NK-92 (cell line): ENCODE measurements around the gene RNF113B.

Experiments used
- DNase-seq: peaks from one replicate; lab custom pipeline; 2025; ENCODE audit not compliant: unreplicated experiment; lab: John Stamatoyannopoulos, UW

The RNF113B gene

DNA sequence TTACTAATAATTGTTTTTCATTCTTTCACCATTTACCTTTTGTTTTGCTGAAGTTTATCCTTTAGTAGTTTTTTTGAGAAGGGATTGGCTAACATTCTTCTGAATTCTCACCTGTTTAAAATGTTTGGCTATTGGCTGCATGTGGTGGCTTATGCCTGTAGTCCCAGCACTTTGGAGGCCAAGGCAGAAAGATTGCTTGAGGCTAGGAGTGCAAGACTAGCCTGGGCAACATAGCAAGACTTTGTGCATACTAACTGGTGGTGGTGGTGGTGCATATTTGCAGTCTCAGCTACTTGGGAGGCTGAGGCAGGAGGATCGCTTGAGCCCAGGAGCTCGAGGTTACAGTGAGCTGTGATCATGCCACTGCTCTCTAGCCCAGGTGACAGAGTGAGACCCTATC is 27.5 kb upstream of the RNF113B start:
- no peak for DNase-seq

DNA sequence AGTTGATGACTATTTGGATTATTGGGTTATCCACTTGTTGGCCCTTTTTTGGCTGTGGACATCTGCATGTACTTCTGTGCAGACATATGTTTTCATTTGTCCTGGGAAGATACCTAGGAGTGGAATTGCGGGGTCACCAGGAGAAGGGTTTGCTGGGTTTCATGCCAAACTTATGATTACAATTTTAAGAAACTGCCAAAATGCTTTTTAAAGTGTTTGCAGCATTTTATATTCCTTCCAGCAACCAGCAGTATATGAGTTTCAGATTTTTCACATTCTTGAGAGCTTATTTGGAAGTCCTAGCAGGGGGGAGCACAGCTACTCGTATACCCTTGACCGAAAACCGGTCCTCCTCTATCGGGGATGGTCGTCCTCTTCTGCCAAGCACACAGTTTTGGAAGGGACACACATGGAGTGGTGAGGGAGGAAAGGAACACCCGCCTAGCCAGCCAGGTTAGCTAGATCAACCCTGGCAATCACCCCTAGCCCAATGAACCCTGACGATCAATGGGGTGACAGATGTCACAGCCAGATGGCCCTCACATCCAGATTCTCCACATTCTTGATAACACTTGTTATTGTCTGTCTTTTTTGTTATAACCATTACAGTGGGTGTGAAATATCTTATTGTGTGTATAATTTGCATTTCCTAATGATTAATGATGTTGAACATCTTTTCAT is 26.7 kb upstream of the RNF113B start:
- DNase-seq: no peak

DNA sequence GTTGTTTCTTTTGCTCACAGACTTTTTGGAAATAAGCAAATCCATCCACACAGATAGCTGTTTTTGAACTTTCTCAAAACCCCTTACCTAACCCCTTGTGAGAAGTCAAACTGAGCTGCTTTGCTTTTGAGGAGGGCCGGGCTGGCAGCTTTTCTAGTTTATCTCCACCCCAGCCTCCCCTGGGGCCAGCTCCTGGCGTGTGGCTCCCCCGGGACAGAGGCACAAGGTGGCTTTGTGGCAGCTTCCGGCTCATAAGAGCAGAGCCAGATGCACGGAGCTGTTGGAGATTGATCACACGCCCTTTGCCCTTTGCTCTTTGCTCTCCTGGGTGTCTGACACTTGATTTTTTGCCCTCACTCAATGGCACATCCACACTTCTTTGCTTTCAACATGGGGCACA is 24.9 kb upstream of the RNF113B start:
- no peak for DNase-seq

DNA sequence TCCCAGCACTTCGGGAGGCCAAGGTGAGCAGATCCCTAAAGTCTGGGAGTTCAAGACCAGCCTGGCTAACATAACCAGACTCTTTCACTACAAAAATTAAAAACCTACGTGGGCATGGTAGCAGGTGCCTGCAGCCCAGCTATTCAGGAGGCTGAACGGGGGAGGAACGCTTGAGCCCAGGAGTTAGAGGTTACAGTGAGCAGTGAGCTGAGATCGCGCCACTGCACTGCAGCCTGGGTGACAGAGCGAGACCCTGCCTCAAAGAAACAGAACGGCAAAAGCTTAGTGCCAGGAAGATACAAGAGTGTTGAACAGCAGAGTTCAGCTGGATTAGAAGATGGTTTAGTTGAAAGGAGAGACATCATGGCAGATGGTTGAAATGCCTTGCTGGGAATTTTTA is 24.1 kb upstream of the RNF113B start:
- DNase-seq: no peak

DNA sequence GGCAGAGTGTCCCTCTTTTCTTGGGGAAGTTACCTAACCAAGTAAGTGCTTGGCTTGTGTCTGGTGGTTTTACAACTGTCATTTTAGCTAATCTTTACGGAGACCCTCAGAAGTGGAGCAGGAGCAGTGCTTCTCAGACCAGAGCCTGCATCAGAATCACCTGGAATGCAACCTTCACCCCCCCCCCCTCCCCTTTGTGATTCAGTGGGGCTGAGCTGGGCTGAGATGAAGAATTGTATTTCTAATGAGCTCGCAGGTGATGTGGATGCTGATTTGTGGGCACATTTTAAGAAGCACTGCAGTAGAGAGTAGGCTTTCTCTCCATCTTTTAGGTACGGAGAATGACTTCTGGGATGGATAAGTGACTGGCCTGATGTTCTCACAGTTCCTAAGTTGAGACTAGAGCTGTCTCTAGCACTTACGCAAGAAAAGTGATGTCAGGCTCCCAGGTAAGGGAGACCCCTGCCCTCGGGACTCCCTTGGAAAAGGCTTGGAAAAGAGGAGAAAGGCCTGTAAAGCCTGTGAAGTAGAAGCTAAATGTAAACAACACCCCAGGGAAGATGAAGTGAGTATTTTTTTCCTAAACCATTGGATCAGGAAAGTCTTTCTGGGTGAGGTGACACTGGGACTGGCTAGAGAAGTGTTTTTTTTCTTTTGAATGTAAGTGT is 23.3 kb upstream of the RNF113B start:
- DNase-seq: no peak

DNA sequence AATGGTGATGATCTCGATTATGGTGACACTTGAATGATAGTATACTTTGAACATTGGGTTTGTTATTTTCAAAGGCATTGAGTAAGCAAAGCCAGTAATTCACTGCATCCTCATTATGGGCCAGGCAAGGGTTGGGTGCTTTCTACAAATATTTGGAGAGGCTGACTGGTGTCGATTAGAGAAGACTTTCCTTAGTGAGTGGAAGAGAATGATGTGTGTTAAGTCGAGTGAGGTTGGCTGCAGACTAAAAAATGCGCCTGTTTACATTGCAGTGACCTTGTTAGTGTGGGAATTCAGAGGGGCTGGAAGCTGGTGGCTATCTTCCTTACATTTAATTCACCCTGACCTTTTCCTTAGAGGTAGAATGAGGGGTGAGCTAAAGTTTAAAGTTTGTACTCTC is 22.4 kb upstream of the RNF113B start:
- no peak for DNase-seq

DNA sequence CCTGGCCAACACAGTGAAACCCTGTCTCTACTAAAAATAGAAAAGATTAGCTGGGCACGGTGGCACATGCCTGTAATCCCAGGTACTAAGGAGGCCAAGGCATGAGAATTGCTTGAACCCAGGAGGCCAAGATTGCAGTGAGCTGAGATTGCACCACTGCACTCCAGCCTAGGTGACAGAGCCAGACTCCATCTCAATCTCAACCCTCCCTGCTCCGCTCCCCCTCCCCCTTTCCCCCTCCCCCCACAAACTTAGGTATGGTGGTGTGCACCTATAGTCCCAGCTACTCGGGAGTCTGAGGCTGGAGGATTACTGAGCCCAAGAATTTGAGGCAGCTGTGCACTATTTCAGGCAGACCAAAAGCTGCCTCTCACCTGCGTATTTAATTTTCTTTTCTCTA is 21.6 kb upstream of the RNF113B start:
- DNase-seq: no peak

DNA sequence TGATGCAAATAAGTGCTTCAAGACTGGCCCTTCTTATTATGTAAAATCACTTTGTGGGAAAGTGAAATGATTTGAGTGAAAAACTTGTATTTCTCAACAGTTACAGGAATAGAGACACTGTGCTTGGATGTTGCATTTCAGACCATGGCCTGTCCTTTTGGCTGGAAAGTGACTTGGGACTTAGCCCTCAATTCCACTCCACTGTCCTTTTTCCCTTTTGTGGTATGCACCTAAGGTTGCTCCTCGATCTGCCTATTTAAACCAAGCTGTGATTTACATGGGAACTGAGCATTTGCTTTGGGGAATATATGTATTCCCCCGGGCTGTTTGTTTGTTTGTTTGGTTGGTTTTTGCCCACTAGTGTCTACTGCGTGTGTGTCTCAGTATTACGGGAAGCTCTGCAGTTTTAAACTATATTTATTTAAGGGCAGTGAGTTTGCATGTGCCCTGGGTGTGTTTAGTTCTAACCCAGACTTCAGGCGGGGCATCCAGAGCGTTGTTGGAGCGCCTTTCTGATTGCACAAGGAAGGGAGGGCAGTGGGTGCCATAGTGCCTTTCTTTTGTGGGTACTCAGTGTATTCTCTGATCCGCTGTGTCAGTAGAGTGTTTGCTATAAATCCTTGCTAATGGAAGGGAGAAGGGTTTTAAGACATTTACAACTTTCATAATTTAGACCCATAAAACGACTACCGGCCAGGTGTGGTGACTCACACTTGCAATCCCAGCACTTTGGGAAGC is 18.2 kb upstream of the RNF113B start:
- DNase-seq: no peak

DNA sequence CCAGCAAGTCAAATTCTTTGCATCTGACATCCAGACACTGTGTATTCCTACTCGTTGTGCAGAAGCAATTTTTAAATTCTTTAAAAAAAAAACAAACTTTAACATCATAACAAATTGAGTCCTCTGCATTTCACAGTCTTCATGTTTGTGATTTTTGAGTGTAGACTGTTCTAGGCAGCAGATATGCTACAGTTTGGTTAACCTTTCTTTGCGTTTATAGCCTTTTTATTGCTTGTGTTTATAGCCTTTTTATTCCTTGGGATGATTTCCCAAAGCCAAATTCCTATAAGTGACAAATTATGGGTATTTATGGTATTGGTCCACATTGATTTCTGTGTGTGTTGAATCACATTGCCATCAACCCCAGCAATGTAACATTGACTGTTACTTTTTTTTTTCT is 14.9 kb upstream of the RNF113B start:
- no peak for DNase-seq

DNA sequence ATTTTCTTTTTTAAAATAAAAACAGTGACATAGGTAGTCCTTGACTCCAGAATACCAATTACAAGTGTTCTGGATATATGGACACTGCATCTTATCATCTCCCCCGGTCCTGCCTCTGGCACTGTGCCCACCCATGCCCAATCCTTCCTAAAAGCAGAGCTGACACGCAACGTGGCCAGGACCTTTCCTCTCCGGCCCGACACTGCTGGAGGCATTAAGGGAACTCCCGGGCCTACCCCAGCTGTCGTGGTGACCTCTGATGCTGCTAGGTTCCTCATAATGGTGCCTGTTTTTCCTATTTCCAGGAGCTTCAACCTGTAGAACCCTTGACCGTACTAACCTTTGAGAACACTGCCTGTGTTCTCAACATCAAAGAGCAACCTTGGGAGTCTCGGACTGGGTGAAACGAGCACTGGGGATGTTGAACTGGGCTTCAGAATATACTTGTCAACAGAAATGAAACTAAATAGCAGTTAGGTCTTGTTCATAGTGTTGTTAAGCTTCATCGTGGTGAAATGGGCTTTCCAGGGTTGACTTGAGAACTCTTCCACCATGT is 13.9 kb upstream of the RNF113B start:
- DNase-seq: no peak

DNA sequence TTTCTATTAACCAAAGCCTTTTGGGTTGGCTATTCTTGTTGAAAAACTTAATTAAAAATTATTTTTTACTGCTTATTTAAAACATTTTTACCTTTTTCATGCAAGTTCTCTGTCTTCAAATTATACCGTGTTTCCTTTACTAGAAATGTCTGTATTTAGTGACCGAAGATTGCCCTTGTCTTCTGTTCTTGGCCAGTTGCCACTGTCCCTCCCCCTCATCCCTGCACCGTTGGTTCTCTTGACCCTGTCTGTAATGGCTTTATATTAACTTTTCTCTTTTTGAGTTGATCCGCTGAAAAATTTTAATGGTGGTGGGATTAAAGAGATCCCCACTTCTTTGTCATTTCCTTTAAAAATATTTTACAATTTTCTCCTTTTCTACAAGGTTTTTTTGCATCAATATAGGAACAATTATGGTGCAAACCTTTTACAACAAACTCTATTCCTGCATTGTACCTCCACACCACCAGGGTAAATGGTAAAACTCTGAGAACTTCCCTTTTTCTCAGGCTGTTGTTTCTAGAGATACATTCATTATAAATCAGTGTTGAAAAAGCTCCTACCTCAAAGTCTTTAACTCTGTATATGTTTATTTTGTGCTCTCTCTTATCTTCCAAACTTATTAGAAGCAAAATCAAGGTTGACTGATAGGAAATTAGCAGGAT is 12.9 kb upstream of the RNF113B start:
- no peak for DNase-seq

DNA sequence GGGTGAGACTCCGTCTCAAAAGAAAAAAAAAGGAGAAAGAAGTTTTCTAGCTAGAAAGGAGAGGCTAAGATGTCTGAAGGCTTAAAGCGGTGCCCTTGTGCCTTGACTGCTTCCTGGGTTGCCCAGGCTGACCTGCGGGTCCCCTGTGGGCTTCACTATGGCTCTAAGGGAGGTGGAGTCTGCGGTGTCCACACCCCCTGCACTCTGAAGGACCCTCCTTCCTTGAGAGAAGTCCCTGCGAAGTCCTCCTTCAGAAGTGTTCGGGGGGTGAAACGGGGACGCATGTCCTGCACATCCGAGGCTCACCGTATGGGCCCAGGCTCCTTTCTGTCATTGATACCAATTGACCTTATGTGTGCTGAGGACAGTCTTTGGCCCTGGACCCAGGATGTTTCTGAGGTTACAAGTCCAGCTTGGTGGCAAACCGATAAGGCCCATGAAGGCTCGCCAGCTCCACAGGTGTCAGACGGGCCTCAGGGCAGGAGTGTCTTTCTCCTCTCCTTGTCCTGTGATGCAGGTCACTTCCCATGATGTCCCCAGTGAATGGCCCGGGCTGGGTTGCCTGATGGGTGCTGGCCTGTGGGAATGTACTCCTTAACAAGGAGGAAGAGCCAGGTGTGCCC is 11.6 kb upstream of the RNF113B start:
- no peak for DNase-seq

DNA sequence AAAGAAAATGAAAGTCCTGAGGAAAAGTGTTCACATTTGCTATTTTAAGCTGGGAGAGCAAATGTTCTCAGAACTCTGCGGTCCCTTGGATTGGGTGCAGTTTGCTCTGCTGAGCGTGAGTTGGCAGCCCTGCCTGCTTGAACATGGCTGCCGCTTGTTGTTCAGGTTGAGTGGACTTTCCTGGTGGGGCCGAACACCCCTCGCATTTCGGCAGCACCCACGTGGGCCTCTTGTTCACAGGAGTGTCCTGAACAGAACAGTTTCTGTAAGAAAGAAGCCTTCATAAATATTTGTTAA is 10.8 kb upstream of the RNF113B start:
- no peak for DNase-seq

DNA sequence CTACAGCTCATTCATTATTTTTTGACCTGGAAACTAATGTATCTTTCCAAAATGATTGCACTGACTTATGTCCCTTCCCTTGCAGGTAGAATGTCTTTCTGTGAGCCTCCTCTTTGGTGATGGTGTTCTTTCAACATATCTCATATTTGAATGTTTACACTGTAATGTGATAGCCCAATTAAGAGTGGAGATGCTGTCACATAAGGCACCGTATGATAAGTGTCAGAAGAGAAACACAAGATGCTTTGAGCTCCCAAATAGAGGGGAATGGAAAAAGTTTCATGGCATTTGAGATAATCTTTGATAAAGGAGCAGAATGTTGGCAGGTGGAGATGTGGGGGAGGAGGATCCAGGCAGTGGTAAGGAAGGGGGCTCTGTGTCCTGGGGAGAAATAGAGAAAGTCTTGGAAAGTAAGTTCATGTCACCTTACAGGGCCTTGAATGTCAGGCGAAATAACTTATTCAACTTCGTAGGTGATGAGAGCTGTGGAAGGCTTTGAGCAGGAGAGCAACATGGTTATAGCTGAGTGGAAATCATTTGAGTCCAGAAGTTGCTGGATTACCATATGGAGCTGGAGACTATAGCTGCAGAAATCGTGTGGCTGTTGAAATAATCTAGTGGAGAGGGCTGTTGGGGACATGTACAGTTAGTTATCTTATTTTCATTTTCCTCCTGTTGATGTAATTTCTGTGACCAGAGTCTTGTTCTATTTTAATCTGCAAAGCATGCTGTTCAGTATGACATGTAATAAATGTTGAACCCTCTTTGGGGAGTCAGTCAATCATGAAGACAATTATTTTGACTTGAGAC is 10.3 kb upstream of the RNF113B start:
- DNase-seq: no peak

DNA sequence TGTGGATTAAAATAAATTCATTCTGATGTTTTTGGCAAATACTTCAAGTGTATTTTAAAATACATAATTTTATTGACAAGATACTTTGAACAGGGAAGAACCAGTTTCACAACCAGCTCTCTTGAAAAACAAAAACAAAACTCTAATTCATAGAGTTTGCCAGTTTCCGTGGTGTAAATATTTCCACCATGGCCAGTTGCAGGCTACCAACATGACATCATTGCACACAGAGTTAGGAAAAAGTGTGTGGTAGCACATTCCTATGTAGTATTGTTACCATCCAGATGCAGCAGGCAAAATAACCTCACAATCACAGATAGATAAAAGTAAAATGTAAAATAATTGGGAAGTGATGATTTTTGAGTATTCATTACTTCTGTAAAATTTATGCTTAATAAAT is 7.7 kb upstream of the RNF113B start:
- no peak for DNase-seq

DNA sequence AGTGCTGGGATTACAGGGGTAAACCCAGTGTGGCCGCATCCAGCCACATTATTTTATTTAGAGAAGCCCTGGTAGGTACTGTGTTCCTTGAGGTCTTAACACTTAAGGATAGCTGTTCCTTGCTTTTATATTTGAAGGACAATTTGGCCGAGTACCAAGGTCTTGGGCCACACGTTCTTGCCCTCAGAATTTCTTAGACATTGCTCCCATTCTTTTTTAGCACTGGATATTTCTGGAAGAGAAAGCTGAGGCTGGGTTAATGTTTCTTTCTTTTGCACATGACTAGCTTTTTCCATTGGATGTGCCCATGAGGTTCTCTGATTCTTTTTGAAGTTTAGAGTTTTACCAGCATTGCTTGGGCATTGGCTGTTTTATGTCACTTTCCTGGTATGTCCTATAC is 5.5 kb upstream of the RNF113B start:
- no peak for DNase-seq

DNA sequence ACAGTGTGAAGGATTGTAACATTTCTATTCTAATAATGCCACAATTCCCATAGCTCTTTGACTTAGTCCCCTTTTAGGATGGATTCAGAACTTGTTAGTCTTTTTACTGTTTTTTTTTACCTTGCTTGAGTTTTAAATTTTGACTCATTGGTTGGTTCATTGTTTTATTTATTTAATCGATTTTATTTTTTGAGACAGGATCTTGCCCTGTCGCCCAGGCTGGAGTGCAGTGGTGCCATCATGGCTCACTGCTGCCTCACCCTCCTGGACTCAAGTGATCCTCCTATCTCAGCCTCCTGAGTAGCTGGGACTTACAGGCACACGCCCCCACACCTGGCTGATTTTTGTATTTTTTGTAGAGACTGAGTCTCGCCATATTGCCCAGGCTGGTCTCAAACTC is 5.1 kb upstream of the RNF113B start:
- DNase-seq: no peak

DNA sequence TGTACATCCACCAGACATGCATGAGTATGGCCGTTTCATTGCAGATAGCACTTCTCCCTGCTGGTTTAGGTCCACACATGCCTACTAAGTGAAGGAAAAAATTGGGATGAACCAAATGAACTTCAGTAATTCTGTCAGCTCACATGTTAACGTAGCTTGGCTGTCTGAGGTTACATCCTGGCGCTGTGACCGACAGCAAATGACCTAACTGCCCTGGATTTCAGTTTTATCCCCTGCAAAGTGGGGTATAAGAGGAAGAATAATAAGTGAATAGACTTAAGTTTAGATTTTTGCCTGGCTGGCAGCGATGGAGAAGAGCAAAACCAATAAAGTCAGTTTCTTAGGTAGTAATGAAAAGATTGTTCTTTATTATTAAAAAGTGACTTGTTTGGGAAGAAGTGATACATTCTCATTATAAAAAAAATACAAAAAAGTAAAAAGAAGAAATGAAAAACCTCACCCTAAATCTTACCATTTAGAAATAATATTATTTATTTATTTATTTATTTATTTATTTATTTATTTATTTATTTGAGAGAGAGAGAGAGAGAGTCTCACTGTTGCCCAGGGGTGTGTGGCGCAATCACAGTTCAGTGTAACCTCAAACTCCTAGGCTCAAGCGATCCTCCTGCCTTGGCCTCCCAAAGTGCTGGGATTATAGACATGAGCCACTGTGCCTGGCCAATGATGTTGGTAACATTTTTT is 4.2 kb upstream of the RNF113B start:
- DNase-seq: no peak

DNA sequence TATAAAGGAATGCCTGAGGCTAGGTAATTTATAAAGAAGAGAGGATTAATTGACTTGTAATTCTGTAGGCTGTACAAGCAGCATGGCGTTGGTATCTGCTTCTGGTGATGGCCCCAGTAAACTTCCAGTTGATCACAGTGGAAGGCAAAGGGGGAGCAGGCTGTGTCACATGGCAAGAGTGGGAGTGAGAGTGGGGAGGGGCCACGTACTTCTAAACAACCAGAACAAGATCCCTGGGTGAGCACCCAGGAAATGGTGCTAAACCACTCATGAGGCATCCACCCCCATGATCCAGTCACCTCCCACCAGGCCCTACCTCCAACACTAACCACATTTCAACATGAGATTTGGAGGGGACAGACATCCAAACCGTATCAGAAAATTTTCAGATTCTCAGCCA is 3.0 kb upstream of the RNF113B start:
- DNase-seq: no peak

DNA sequence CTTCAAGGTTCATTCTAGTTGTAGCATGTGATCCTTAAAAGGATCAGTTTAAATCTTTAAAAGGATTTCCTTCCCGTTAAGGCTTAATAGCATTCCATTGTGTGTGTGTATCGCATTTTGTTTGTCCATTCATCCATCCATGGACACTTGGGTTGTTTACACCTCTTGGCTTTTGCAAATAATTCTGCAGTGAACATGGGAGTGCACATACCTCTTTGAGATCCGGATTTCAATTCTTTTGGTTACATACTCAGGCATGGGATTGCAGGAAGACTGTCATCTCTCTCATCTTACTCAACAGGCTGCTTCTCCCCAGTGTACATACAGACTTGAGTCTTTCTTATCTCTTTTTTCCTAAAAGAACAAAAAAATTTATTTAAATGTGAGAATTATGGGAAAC is 1.2 kb downstream of the RNF113B start:
- no peak for DNase-seq
